SU-DHL-6 (cell line): ENCODE measurements around the gene KISS1R.

ENCODE experiments used
- H2AFZ ChIP-seq: fragments of 200-600 bp; sonication (generic); 2 replicates; pipeline ENCODE4 v1.6.1; 2014; ENCODE audit warnings: low read depth, mild to moderate bottlenecking, moderate library complexity, mixed read lengths, antibody characterized with exemption, low read length; ENCODE audit not compliant: severe bottlenecking
- H3F3A ChIP-seq: fragments of 200-600 bp; shearing (Covaris generic); 2 replicates; pipeline ENCODE4 v1.6.0; 2016; ENCODE audit warnings: antibody characterized with exemption, mild to moderate bottlenecking; ENCODE audit not compliant: insufficient read depth
- H3K27ac ChIP-seq: fragments of 200-600 bp; sonication (generic); 2 replicates; pipeline ENCODE4 v1.5.1; 2016; ENCODE audit warnings: low read depth, mild to moderate bottlenecking, low read length, moderate library complexity, mixed read lengths
- H3K27me3 ChIP-seq: fragments of 200-600 bp; sonication (generic), shearing (Covaris generic); 2 replicates; pipeline ENCODE4 v1.6.0; 2014; ENCODE audit warnings: mild to moderate bottlenecking, low read length
- H3K36me3 ChIP-seq: fragments of 200-600 bp; sonication (generic); 2 replicates; pipeline ENCODE4 v1.6.1; 2014; ENCODE audit warnings: mild to moderate bottlenecking, low read length, mixed read lengths
- H3K4me2 ChIP-seq: fragments of 300-600, 200-600 bp; shearing (Covaris generic), sonication (generic); 2 replicates; pipeline ENCODE4 v1.6.0; 2014; ENCODE audit warnings: low read length, low read depth, mild to moderate bottlenecking; ENCODE audit not compliant: poor library complexity, severe bottlenecking
- H3K4me3 ChIP-seq: fragments of 200-600 bp; sonication (generic); 2 replicates; pipeline ENCODE4 v1.5.1; 2014; ENCODE audit warnings: antibody characterized with exemption, low read length, mild to moderate bottlenecking, mixed read lengths; ENCODE audit not compliant: insufficient read depth, poor library complexity, severe bottlenecking
- H3K79me2 ChIP-seq: fragments of 200-600 bp; sonication (generic); 2 replicates; pipeline ENCODE4 v1.6.1; 2014; ENCODE audit warnings: mild to moderate bottlenecking, low read length, moderate library complexity; ENCODE audit not compliant: insufficient read depth
- H3K9ac ChIP-seq: fragments of 200-600 bp; sonication (generic); 2 replicates; pipeline ENCODE4 v1.7.0; 2014; ENCODE audit warnings: mild to moderate bottlenecking, low read length
- H3K9me2 ChIP-seq: fragments of 200-600 bp; sonication (generic); replicated peaks from 2 replicates; pipeline ENCODE4 v1.6.1; 2014; ENCODE audit warnings: low read length; ENCODE audit not compliant: insufficient read depth
- H3K9me3 ChIP-seq: fragments of 200-600 bp; sonication (generic); 2 replicates; pipeline ENCODE4 v1.6.1; 2014; ENCODE audit warnings: low read length, mixed read lengths; ENCODE audit not compliant: insufficient read depth
- H4K20me1 ChIP-seq: fragments of 200-600 bp; sonication (generic); 2 replicates; pipeline ENCODE4 v1.6.1; 2014; ENCODE audit warnings: low read depth, mild to moderate bottlenecking, antibody characterized with exemption, low read length, moderate library complexity, mixed read lengths
- EZH2phosphoT487 ChIP-seq: fragments of 200-600 bp; sonication (generic), shearing (Covaris generic); conservative IDR thresholded peaks from 2 replicates; pipeline ENCODE4 v1.6.1; 2018; ENCODE audit warnings: mild to moderate bottlenecking, antibody characterized with exemption, low read length, moderate library complexity, mixed read lengths
- TF ChIP-seq, protein P1 (sequence below): fragments of 200-600 bp; sonication (generic); IDR thresholded peaks from one replicate; pipeline ENCODE4 v1.5.1; 2017; ENCODE audit warnings: antibody characterized with exemption, mild to moderate bottlenecking, low read length, moderate library complexity; ENCODE audit not compliant: insufficient read depth, poor library complexity, severe bottlenecking

Gene KISS1R

GRCh38 chr19:926589-927350 is 9.6 kb downstream of the KISS1R start:
- Histone ChIP-seq H3K27ac (no peak overlapping the region), H3K9me2 (no peaks in the 10 kb centered on the region)

GRCh38 chr19:927351-927779 is 10.2 kb downstream of the KISS1R start:
- Histone ChIP-seq H3K36me3 (no peaks in the 10 kb centered on the region), H3K9ac (no peak overlapping the region), H3F3A (no peaks in the 10 kb centered on the region), H3K4me3 (no peak overlapping the region), H2AFZ (no peak overlapping the region), H3K4me2 (no peak overlapping the region), H3K9me2 (no peaks in the 10 kb centered on the region), H3K27ac (no peak overlapping the region), H4K20me1 (no peaks in the 10 kb centered on the region), H3K27me3 (no peaks in the 10 kb centered on the region), H3K79me2 (no peaks in the 10 kb centered on the region), H3K9me3 (no peaks in the 10 kb centered on the region)
- TF ChIP-seq EZH2phosphoT487: no peak
- TF ChIP-seq, protein P1, sequence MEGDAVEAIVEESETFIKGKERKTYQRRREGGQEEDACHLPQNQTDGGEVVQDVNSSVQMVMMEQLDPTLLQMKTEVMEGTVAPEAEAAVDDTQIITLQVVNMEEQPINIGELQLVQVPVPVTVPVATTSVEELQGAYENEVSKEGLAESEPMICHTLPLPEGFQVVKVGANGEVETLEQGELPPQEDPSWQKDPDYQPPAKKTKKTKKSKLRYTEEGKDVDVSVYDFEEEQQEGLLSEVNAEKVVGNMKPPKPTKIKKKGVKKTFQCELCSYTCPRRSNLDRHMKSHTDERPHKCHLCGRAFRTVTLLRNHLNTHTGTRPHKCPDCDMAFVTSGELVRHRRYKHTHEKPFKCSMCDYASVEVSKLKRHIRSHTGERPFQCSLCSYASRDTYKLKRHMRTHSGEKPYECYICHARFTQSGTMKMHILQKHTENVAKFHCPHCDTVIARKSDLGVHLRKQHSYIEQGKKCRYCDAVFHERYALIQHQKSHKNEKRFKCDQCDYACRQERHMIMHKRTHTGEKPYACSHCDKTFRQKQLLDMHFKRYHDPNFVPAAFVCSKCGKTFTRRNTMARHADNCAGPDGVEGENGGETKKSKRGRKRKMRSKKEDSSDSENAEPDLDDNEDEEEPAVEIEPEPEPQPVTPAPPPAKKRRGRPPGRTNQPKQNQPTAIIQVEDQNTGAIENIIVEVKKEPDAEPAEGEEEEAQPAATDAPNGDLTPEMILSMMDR: no peak

More at GRCh38 chr19:926589-927350, 9.6 kb downstream of the KISS1R start:
- TF ChIP-seq, protein P1: no peak
- TF ChIP-seq EZH2phosphoT487: no peak
- H3F3A ChIP-seq: no peaks in the 10 kb centered on the region
- H3K4me3 ChIP-seq: peak overlapping the region; percentile 61
- no peaks in the 10 kb centered on the region for H3K9me3 ChIP-seq
- no peak overlapping the region for H2AFZ ChIP-seq
- H3K4me2 ChIP-seq: peak overlapping the region; percentile 94
- no peaks in the 10 kb centered on the region for H3K79me2 ChIP-seq
- no peaks in the 10 kb centered on the region for H4K20me1 ChIP-seq
- peak overlapping the region; percentile 27; the same call in 1 of the 2 replicates for H3K9ac ChIP-seq
- no peaks in the 10 kb centered on the region for H3K27me3 ChIP-seq
- no peaks in the 10 kb centered on the region for H3K36me3 ChIP-seq

- Histone ChIP-seq H3K79me2 (no peaks in the 10 kb centered on the region), H3K27ac (no peak overlapping the region), H3K9ac (no peak overlapping the region), H3K36me3 (no peaks in the 10 kb centered on the region), H3K9me3 (no peaks in the 10 kb centered on the region), H3K4me2 (no peak overlapping the region), H3K27me3 (no peaks in the 10 kb centered on the region), H3F3A (no peaks in the 10 kb centered on the region), H2AFZ (no peak overlapping the region), H3K4me3 (no peak overlapping the region), H3K9me2 (no peaks in the 10 kb centered on the region), H4K20me1 (no peaks in the 10 kb centered on the region)
- TF ChIP-seq, protein P1: no peak
- TF ChIP-seq EZH2phosphoT487: no peak
Observed at GRCh38 chr19:927780-928401, 10.8 kb downstream of the KISS1R start.
